H9 (cell line): ENCODE results near the gene TMEM86A. TPM values are rescaled to one million over a fixed set of nuclear protein-coding genes. Genes with fewer than 3 reads are reported as not detected.

Experiments used
- DNase-seq: peaks from one replicate; pipeline ENCODE4 v3.0.0-alpha.2; 2017
- H2AFZ ChIP-seq: one replicate; pipeline ENCODE4 v1.6.1; 2013; ENCODE audit warnings: mild to moderate bottlenecking, low read length, control low read depth, moderate library complexity
- H2AK5ac ChIP-seq: 2 replicates; pipeline ENCODE4 v1.6.1; 2013; ENCODE audit warnings: low read length, control low read depth, mixed read lengths; ENCODE audit not compliant: insufficient read length
- H2BK120ac ChIP-seq: one replicate; pipeline ENCODE4 v1.6.1; 2013; ENCODE audit warnings: low read depth, mild to moderate bottlenecking, low read length, control low read depth, inconsistent platforms; ENCODE audit not compliant: poor library complexity, severe bottlenecking
- H2BK12ac ChIP-seq: 2 replicates; pipeline ENCODE4 v1.6.1; 2013; ENCODE audit warnings: low read length, control low read depth, mixed read lengths, low read depth; ENCODE audit not compliant: insufficient read length
- H2BK15ac ChIP-seq: 2 replicates; pipeline ENCODE4 v1.6.1; 2013; ENCODE audit warnings: low read depth, low read length, control low read depth
- H2BK20ac ChIP-seq: one replicate; pipeline ENCODE4 v1.6.1; 2013; ENCODE audit warnings: low read depth, mild to moderate bottlenecking, low read length, control low read depth, inconsistent platforms; ENCODE audit not compliant: poor library complexity, severe bottlenecking
- H2BK5ac ChIP-seq: 2 replicates; pipeline ENCODE4 v1.6.1; 2013; ENCODE audit warnings: low read length, control low read depth, mixed read lengths; ENCODE audit not compliant: insufficient read length
- H3K14ac ChIP-seq: 2 replicates; pipeline ENCODE4 v1.6.1; 2013; ENCODE audit warnings: low read length, control low read depth; ENCODE audit not compliant: insufficient read depth
- H3K18ac ChIP-seq: 2 replicates; pipeline ENCODE4 v1.6.1; 2013; ENCODE audit warnings: low read depth, mild to moderate bottlenecking, mixed read lengths, low read length, control low read depth; ENCODE audit not compliant: insufficient read length
- H3K23ac ChIP-seq: 2 replicates; pipeline ENCODE4 v1.6.1; 2013; ENCODE audit warnings: low read length, control low read depth, mixed read lengths, low read depth; ENCODE audit not compliant: insufficient read length
- H3K23me2 ChIP-seq: 2 replicates; pipeline ENCODE4 v1.6.1; 2013; ENCODE audit warnings: low read depth, mild to moderate bottlenecking, mixed read lengths, low read length, control low read depth; ENCODE audit not compliant: insufficient read length, poor library complexity, severe bottlenecking
- H3K27ac ChIP-seq: 2 replicates; pipeline ENCODE4 v1.5.1; 2013; ENCODE audit warnings: low read length, control low read depth, mixed read lengths, low read depth; ENCODE audit not compliant: insufficient read length
- H3K27me3 ChIP-seq: 2 replicates; pipeline ENCODE4 v1.6.1; 2013; ENCODE audit warnings: low read length, control low read depth, inconsistent platforms; ENCODE audit not compliant: insufficient read depth
- H3K4ac ChIP-seq: 2 replicates; pipeline ENCODE4 v1.6.1; 2013; ENCODE audit warnings: low read depth, mild to moderate bottlenecking, control low read depth, inconsistent platforms, low read length, moderate library complexity
- H3K4me1 ChIP-seq: 2 replicates; pipeline ENCODE4 v1.6.1; 2013; ENCODE audit warnings: low read length, control low read depth, inconsistent platforms; ENCODE audit not compliant: insufficient read depth
- H3K4me2 ChIP-seq: 2 replicates; pipeline ENCODE4 v1.6.1; 2013; ENCODE audit warnings: low read length, control low read depth, mixed read lengths; ENCODE audit not compliant: insufficient read length, insufficient read depth
- H3K56ac ChIP-seq: 2 replicates; pipeline ENCODE4 v1.6.1; 2013; ENCODE audit warnings: low read depth, mild to moderate bottlenecking, mixed read lengths, low read length, control low read depth; ENCODE audit not compliant: insufficient read length
- H3K79me1 ChIP-seq: 2 replicates; pipeline ENCODE4 v1.6.1; 2013; ENCODE audit warnings: low read depth, mild to moderate bottlenecking, moderate library complexity, low read length, control low read depth, inconsistent platforms; ENCODE audit not compliant: insufficient read depth, poor library complexity, severe bottlenecking
- H3K79me2 ChIP-seq: 2 replicates; pipeline ENCODE4 v1.6.1; 2013; ENCODE audit warnings: low read length, control low read depth, inconsistent platforms; ENCODE audit not compliant: insufficient read depth
- H3K9ac ChIP-seq: 2 replicates; pipeline ENCODE4 v1.6.1; 2013; ENCODE audit warnings: low read length, control low read depth, mixed read lengths; ENCODE audit not compliant: insufficient read length; ENCODE audit errors: extremely low read depth
- H3K9me3 ChIP-seq: one replicate; pipeline ENCODE4 v1.6.1; 2013; ENCODE audit warnings: low read depth, low read length, inconsistent platforms; ENCODE audit not compliant: control insufficient read depth
- H3T11ph ChIP-seq: one replicate; pipeline ENCODE4 v1.6.1; 2013; ENCODE audit warnings: mild to moderate bottlenecking, low read length, control low read depth, inconsistent platforms
- H4K20me1 ChIP-seq: one replicate; pipeline ENCODE4 v1.6.1; 2013; ENCODE audit not compliant: control insufficient read depth, insufficient read length, insufficient read depth
- H4K5ac ChIP-seq: 2 replicates; pipeline ENCODE4 v1.6.1; 2013; ENCODE audit warnings: low read depth, mild to moderate bottlenecking, mixed read lengths, low read length, control low read depth; ENCODE audit not compliant: insufficient read length
- H4K8ac ChIP-seq: replicated peaks from 2 replicates; pipeline ENCODE4 v1.6.1; 2013; ENCODE audit warnings: low read length, control low read depth, mixed read lengths, low read depth; ENCODE audit not compliant: insufficient read length
- H4K91ac ChIP-seq: 2 replicates; pipeline ENCODE4 v1.6.1; 2013; ENCODE audit warnings: low read depth, mild to moderate bottlenecking, moderate library complexity, mixed read lengths, low read length, control low read depth; ENCODE audit not compliant: insufficient read length
- H3K27ac Mint-ChIP-seq, 3 experiments: 2 replicates in 2 of 3; 3 replicates in 1 of 3; pipeline ENCODE4 v1.8.0; 2020 to 2021; ENCODE audit warnings: mixed read lengths in 3 of 3, mild to moderate bottlenecking in 1 of 3, moderate library complexity in 1 of 3
- H3K27me3 Mint-ChIP-seq: 2 replicates; pipeline ENCODE4 v1.8.0; 2021; ENCODE audit warnings: low read depth, mild to moderate bottlenecking, moderate library complexity, mixed read lengths
- H3K36me3 Mint-ChIP-seq, 3 experiments: 2 replicates in 2 of 3; 3 replicates in 1 of 3; pipeline ENCODE4 v1.8.0; 2020 to 2021; ENCODE audit warnings: low read depth in 3 of 3, mixed read lengths in 3 of 3; ENCODE audit not compliant: insufficient read depth in 1 of 3
- H3K4me1 Mint-ChIP-seq, 2 experiments: 2 replicates each; pipeline ENCODE4 v1.8.0; 2020; ENCODE audit warnings: mixed read lengths in 2 of 2
- H3K4me3 Mint-ChIP-seq, 2 experiments: 2 replicates in 1 of 2; 3 replicates in 1 of 2; pipeline ENCODE4 v1.8.0; 2020 to 2021; ENCODE audit warnings: mild to moderate bottlenecking in 2 of 2, mixed read lengths in 2 of 2, moderate library complexity in 1 of 2
- H3K9me3 Mint-ChIP-seq, 2 experiments: 2 replicates in 1 of 2; 3 replicates in 1 of 2; pipeline ENCODE4 v1.8.0; 2020; ENCODE audit warnings: mild to moderate bottlenecking in 2 of 2, mixed read lengths in 2 of 2, moderate library complexity in 1 of 2
- CTCF ChIP-seq: fragments of 200-600 bp; sonication (generic); conservative IDR thresholded peaks from 3 replicates; pipeline ENCODE4 v1.8.0; 2021; ENCODE audit warnings: antibody characterized with exemption, mild to moderate bottlenecking
- WGBS: extraction: QIAGEN DNeasy Blood & Tissue Kit; methylation state at CpG from one replicate; pipeline ENCODE4 v1.1.7; 2013; ENCODE audit warnings: missing lambda C conversion rate, low lambda C conversion rate, mixed read lengths; ENCODE audit not compliant: insufficient read length; ENCODE audit errors: extremely low coverage; 5-methylcytosine and 5-hydroxymethylcytosine counted together
- total RNA-seq: library from RNA; stranded (reverse); gene quantifications from 2 replicates; pipeline ENCODE4 v1.2.1, GENCODE V29; 2021

Gene TMEM86A
- total RNA-seq, 1 experiment from 2014 or later: 2.3 TPM

GRCh38 chr11:18692941-18693760 lies 5.4 kb upstream of the TMEM86A start:
- no CpG with 5 or more reads among the region's 9 CpGs for WGBS
- no peaks in the 10 kb centered on the region; the same call in 1 of the 2 replicates for H3K4me1 ChIP-seq
- no peak overlapping the region for H4K91ac ChIP-seq
- no peaks in the 10 kb centered on the region for H3K9me3 ChIP-seq
- H3K4me3 Mint-ChIP-seq: no peak overlapping the region
- H3K14ac ChIP-seq: no peak overlapping the region
- H3K56ac ChIP-seq: no peak overlapping the region
- H3K23me2 ChIP-seq: no peaks in the 10 kb centered on the region
- H2BK20ac ChIP-seq: no peak overlapping the region
- no peak overlapping the region for H2AFZ ChIP-seq
- no peaks in the 10 kb centered on the region for H4K20me1 ChIP-seq
- no peak overlapping the region for H3K9ac ChIP-seq
- H3K27me3 Mint-ChIP-seq: peaks cover 30% of the 10 kb centered on the region
- H3K4me1 Mint-ChIP-seq: peaks cover 2 to 6% of the 10 kb centered on the region in 2 experiments
- no peak overlapping the region for H3T11ph ChIP-seq
- no peak overlapping the region for H2BK15ac ChIP-seq
- no peak for TF ChIP-seq CTCF
- no peak overlapping the region for H3K4ac ChIP-seq
- H2BK5ac ChIP-seq: no peak overlapping the region
- H3K36me3 Mint-ChIP-seq: no peaks in the 10 kb centered on the region
- no peak overlapping the region for H3K23ac ChIP-seq
- H3K4me2 ChIP-seq: no peak overlapping the region
- H3K27ac ChIP-seq: no peak overlapping the region
- H4K8ac ChIP-seq: no peak overlapping the region
- H2BK12ac ChIP-seq: no peak overlapping the region
- no peak overlapping the region for H2AK5ac ChIP-seq
- H3K18ac ChIP-seq: no peak overlapping the region
- H4K5ac ChIP-seq: no peak overlapping the region
- H3K9me3 Mint-ChIP-seq: no peaks in the 10 kb centered on the region
- no peak overlapping the region for H3K27ac Mint-ChIP-seq
- H2BK120ac ChIP-seq: no peak overlapping the region
- no peaks in the 10 kb centered on the region for H3K79me2 ChIP-seq
- no peaks in the 10 kb centered on the region for H3K27me3 ChIP-seq
- DNase-seq: no peak
- H3K79me1 ChIP-seq: no peaks in the 10 kb centered on the region
